Stimulated activated naive CD4-positive, alpha-beta T cell treated with Interleukin-2 at 50 U/mL for 16 hours (primary cell): ENCODE data around the gene CPN2.

Experiments
- DNase-seq: peaks from one replicate; lab custom pipeline; 2025; lab: John Stamatoyannopoulos, UW

CPN2 gene

GRCh38 chr3:194294895-194295214 is 56.3 kb downstream of the CPN2 start:
- DNase-seq = no peak

- no peak for DNase-seq
These were observed 56.8 kb downstream of the CPN2 start for GRCh38 chr3:194294199-194294894.

GRCh38 chr3:194293546-194294198 is 57.5 kb downstream of the CPN2 start:
- no peak for DNase-seq

- no peak for DNase-seq
These were observed 58.8 kb downstream of the CPN2 start for GRCh38 chr3:194292331-194292730.
